Endometrium (tissue), 2 donors: ENCODE data around the gene POLA2.

Experiments
- FAIRE-seq: peaks from 2 replicates; lab custom pipeline; 2012; peaks lifted over from hg19 to GRCh38; lab: Jason Lieb, UNC
- donor health status: control.
- donor health status: control.

The POLA2 gene

GRCh38 chr11:65334696-65335295, 73.0 kb downstream of the POLA2 start:
- FAIRE-seq, result no peak

DNA sequence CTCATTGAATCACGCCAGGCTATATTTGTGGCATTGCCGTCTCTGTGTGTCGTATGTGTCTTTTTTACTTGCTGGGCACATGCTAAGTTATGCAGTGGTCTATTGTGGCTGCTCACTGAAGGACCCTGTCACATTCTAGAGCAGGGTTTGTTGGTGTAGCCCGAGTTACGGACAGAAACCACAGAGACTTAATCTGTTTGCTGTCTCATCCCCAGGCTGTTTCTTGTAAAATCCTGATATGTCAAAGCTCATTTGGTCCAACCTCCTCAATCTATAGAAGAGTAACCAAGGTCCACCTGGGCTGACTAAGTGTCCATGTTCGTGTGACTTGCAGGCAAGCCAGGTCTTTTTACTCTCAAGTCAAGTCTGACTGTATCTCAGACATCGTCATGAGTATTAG, 76.9 kb downstream of the POLA2 start:
- no peak for FAIRE-seq

DNA sequence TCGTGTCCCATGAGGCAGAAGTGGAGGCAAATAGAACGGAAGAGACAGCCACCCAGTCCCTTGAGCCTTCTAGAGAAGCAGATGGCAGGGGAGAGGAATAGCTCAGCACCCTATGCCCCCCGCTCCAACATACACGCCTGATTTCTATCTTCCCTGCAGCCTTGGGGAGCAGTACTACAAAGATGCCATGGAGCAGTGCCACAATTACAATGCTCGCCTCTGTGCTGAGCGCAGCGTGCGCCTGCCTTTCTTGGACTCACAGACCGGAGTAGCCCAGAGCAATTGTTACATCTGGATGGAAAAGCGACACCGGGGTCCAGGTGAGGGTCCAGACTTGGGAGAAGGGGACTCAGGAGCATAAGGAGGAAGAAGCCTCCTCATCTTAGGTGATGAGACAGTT, 78.5 kb downstream of the POLA2 start:
- FAIRE-seq, result no peak

- FAIRE-seq, result no peak
Observed at GRCh38 chr11:65341856-65342255, 80.1 kb downstream of the POLA2 start.
